AG20443 (cell line): ENCODE data around the gene CDKL2.
"Not testable (repeated sequence)": the region's sequence is repeated elsewhere in the genome, so short reads cannot be mapped to it uniquely, and the experiment has no call there.

Experiments
- DNase-seq: peaks from one replicate; pipeline ENCODE4 v3.0.0; 2012; ENCODE audit warnings: low spot score, mixed read lengths

The CDKL2 gene

DNA sequence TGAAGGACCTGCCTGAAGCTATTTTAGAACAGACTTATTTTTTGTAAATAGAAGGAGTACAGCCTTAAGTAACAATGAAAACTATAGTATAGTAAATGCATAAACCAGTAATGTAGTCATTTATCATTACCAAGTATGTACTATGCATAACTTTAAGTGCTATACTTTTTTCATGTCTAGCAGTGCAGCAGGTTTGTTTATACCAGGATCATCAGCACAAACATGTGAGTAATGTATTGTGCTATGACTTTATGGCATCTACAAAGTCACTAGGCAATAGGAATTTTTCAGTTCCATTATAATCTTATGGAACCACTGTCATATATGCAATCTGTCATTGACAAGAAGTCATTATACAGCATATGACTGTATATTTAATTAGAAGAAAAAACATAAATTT, 77.9 kb downstream of the CDKL2 start:
- DNase-seq = no peak

DNA sequence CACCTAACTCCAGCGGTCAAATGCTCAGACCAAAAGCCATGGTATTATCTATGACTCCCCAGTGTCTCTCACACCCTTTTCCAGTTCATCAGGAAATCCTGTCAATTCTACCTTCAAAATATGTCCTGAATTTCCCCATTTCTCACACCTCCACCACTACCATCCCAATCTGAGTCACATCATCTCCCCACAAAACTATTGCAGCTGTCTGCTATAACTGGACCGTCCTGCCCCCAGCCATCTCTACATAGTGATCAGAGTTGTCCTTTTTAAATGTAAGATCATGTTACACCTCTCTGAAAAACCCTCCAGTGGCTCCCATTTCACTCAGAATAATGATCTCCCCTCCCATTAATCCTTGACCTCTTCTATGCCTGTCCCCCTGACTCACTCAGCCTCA, 81.3 kb downstream of the CDKL2 start:
- no peak for DNase-seq

DNA sequence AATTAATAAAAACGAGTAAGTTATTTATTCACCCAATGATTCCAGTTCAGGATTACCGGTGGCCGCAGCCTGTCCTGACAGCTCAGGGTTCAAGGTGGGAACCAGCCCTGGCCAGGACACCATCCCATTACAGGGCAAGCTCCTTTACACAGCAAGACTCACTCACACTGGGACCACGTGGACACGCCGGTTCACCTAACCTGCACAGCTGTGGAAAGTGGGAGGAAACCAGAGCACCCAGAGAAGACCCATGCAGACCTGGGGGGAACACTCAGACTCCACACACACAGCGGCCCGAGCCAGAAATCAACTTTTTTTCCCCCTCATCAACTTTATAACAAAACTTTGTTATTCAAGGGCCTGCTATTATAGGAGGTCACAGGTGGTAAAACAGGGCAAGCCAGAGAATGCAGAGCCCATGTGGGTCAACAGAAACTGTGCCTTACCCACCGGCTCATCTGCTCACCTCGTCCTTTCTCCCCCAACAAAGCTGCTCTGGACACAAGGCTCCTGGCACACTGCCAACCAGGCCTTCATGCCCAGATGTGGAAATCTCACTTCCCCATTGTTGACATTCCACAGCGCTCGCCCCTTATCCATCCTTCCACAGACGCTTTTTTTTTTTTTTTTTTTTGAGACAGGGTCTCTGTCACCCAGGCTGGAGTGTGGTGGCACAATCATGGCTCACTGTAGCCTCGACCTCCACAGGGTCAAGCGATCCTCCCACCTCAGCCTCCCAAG, 82.5 kb downstream of the CDKL2 start:
- no peak for DNase-seq

DNA sequence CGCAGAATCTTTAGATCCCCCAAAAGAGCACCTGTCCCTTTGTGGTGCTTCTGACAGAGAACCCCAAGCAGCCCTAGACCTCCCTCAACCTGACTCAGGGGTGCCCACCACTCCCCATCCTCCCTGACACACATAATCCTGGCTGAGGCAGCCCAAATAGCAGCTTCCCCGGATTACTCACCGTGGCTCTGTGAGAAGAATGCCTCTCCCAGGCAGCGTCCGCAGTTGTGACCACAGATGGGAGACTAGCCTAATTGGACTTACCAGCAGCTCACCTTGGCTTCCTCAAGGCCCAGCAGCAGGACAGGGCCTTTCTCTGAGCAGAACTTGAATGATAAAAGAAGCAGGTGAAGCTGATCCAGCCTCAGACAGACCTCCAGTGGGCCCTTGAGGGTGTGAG, 84.8 kb downstream of the CDKL2 start:
- DNase-seq = peak; percentile 69

GRCh38 chr4:75544870-75545269, 85.5 kb downstream of the CDKL2 start:
- no peak for DNase-seq

- not testable (repeated sequence) for DNase-seq
These were observed 86.1 kb downstream of the CDKL2 start for GRCh38 chr4:75544220-75544619.

- DNase-seq = peak; percentile 62
These were observed 87.5 kb downstream of the CDKL2 start for GRCh38 chr4:75542824-75543223.

DNA sequence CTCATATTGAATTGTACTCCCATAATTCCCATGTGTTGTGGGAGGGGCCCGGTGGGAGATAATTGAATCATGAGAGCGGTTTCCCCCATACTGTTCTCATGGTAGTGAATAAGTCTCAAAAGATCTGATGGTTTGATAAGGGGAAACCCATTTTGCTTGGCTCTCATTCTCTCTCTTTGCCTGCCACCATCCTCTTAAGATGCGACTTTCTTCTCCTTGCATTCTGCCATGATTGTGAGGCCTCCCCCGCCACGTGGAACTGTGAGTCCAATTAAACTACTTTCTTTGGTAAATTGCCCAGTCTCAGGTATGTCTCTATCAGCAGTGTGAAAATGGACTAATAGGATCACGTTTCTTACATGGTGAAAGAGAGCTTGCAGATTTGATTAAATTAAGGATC, 93.0 kb downstream of the CDKL2 start:
- not testable (repeated sequence) for DNase-seq

GRCh38 chr4:75533926-75534325, 96.4 kb downstream of the CDKL2 start:
- not testable (repeated sequence) for DNase-seq

DNA sequence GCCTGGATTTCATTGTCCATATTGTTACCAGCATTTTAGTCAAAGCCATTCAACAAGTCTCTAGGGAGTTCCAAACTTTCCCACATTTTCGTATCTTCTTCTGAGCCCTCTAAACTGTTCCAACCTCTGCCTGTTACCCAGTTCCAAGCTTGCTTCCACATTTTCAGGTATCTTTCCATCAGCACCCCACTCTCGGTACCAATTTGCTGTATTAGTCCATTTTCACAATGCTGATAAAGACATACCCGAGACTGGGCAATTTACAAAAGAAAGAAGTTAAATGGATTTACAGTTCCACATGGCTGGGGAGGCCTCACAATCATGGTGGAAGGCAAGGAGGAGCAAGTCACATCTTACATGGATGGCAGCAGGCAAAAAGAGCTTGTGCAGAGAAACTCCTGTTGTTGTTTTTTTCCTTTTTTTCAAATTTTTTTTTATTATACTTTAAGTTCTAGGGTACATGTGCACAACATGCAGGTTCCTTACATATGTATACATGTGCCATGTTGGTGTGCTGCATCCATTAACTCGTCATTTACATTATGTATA, 96.9 kb downstream of the CDKL2 start:
- DNase-seq = not testable (repeated sequence)

DNA sequence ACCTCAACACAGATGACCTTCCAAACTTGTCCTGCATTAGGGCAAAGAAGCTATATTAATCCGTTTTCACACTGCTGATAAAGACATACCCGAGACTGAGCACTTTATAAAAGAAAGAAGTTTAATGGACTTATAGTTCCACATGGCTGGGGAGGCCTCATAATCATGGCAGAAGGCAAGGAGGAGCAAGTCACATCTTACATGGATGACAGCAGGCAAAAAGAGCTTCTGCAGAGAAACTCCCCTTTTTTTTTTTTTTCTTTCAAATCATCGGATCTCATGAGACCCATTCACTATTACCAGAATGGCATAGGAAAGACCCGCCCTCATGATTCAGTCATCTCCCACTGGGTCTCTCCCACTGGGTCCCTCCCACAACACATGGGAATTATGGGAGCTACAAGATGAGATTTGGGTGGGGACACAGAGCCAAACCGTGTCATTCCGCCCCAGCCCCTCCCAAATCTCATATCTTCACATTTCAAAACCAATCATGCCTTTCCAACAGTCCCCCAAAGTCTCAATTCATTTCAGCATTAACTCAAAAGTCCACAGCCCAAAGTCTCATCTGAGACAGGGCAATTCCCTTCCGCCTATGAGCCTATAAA, 98.7 kb downstream of the CDKL2 start:
- not testable (repeated sequence) for DNase-seq

DNA sequence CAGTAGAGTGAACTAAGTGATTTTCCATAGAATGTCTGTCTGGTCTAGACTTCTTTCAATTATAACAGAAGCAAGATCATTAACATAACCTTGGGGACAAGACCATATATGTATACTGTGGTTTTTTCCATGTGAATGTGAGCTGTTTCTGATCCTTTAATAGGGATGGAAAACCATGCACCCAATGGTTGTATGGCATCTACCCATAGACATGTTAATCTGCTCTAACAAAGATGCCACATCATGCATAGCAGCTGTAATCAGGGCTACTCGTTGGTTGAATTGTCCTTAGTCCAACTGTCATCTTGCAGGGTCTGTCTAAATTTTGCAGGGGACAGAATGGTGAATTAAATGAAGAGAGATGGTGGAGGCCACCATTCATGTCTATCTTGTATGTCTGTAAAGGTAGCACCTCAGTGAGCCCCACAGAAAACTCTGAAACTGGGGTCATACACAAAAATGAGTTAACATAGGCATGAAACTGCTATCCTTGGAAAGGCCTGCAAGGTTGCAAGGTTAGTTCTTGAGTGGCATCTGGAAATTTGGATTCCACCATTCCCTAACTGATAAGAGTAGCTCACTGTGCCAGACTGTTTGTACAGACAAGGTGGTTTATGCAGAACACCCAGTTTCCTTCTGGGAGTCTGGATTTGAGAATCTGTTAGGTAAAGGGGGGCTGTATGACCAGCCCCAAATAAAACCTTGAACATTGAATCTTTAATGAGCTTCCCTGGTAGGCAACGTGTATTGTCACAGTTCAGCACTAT, 99.6 kb downstream of the CDKL2 start:
- DNase-seq = no peak
